SK-N-SH treated with all-trans-retinoic acid at 6 μM for 48 hours (cell line): ENCODE data around the gene GPR137B.

Experiments
- ATAC-seq: fragments of 200-7000 bp; cut with Tn5 transposase; 3 replicates; pipeline ENCODE4 v1.9.1; 2020; ENCODE audit warnings: mild to moderate bottlenecking, moderate library complexity
- ARNTL ChIP-seq: fragments of 450-650 bp; formaldehyde crosslinking; IDR thresholded peaks from 2 replicates; pipeline ENCODE4 v1.5.0; 2020; ENCODE audit warnings: low read depth, mild to moderate bottlenecking, moderate library complexity, borderline replicate concordance
- BACH2 ChIP-seq: fragments of 250-450 bp; sonication (Bioruptor Pico); IDR thresholded peaks from 2 replicates; pipeline ENCODE4 v1.9.0; 2021; ENCODE audit warnings: mild to moderate bottlenecking, borderline replicate concordance
- CSDC2 ChIP-seq: fragments of 250-450 bp; sonication (Bioruptor Pico); IDR thresholded peaks from 2 replicates; pipeline ENCODE4 v1.5.0; 2020; ENCODE audit warnings: mild to moderate bottlenecking, moderate library complexity
- ESRRG ChIP-seq: fragments of 250-450 bp; sonication (Bioruptor Pico); IDR thresholded peaks from 2 replicates; pipeline ENCODE4 v1.6.1; 2021; ENCODE audit warnings: mild to moderate bottlenecking
- GLIS3 ChIP-seq: fragments of 250-450 bp; sonication (Bioruptor Pico); IDR thresholded peaks from 2 replicates; pipeline ENCODE4 v1.5.0; 2020; ENCODE audit warnings: mild to moderate bottlenecking, moderate library complexity
- ISL1 ChIP-seq: fragments of 250-450 bp; sonication (Bioruptor Pico); IDR thresholded peaks from 2 replicates; pipeline ENCODE4 v2.1.2; 2022; ENCODE audit warnings: mild to moderate bottlenecking, moderate library complexity
- OSR1 ChIP-seq: fragments of 250-450 bp; sonication (Bioruptor Pico); IDR thresholded peaks from 2 replicates; pipeline ENCODE4 v1.8.0; 2022; ENCODE audit warnings: moderate library complexity, mild to moderate bottlenecking, inconsistent platforms
- PPARA ChIP-seq: fragments of 250-450 bp; sonication (Bioruptor Pico); IDR thresholded peaks from 2 replicates; pipeline ENCODE4 v1.5.0; 2020; ENCODE audit warnings: mild to moderate bottlenecking, borderline replicate concordance
- RARB ChIP-seq: fragments of 250-450 bp; sonication (Bioruptor Pico); IDR thresholded peaks from 2 replicates; pipeline ENCODE4 v1.8.0; 2021; ENCODE audit warnings: mild to moderate bottlenecking, moderate library complexity
- SNAI2 ChIP-seq: fragments of 250-450 bp; sonication (Bioruptor Pico); IDR thresholded peaks from 2 replicates; pipeline ENCODE4 v1.5.0; 2020; ENCODE audit warnings: mild to moderate bottlenecking, moderate library complexity
- TOX ChIP-seq: fragments of 250-450 bp; sonication (Bioruptor Pico); IDR thresholded peaks from 2 replicates; pipeline ENCODE4 v1.8.0; 2021; ENCODE audit warnings: mild to moderate bottlenecking, moderate library complexity, borderline replicate concordance
- ZC3H10 ChIP-seq: fragments of 250-450 bp; sonication (Bioruptor Pico); IDR thresholded peaks from 2 replicates; pipeline ENCODE4 v1.5.1; 2021; ENCODE audit warnings: mild to moderate bottlenecking, moderate library complexity
- ZNF565 ChIP-seq: fragments of 450-650 bp; formaldehyde crosslinking; conservative IDR thresholded peaks from 2 replicates; pipeline ENCODE4 v1.5.0; 2020; ENCODE audit warnings: low read depth, mild to moderate bottlenecking, moderate library complexity
- ZNF70 ChIP-seq: fragments of 450-650 bp; formaldehyde crosslinking; IDR thresholded peaks from 2 replicates; pipeline ENCODE4 v1.5.0; 2020; ENCODE audit warnings: mild to moderate bottlenecking, moderate library complexity
- ZNF8 ChIP-seq: fragments of 450-650 bp; formaldehyde crosslinking; IDR thresholded peaks from 2 replicates; pipeline ENCODE4 v1.5.0; 2020; ENCODE audit warnings: mild to moderate bottlenecking, moderate library complexity
- TF ChIP-seq, protein P1 (sequence below): fragments of 250-450 bp; sonication (Bioruptor Pico); IDR thresholded peaks from 2 replicates; pipeline ENCODE4 v1.8.0; 2021; ENCODE audit warnings: low read depth, mild to moderate bottlenecking, moderate library complexity, borderline replicate concordance
- TF ChIP-seq, protein P2 (sequence below): fragments of 250-450 bp; sonication (Bioruptor Pico); IDR thresholded peaks from 2 replicates; pipeline ENCODE4 v1.5.1; 2021; ENCODE audit warnings: mild to moderate bottlenecking, moderate library complexity
- TF ChIP-seq, protein P3 (sequence below): fragments of 250-450 bp; sonication (Bioruptor Pico); IDR thresholded peaks from 2 replicates; pipeline ENCODE4 v1.8.0; 2020; ENCODE audit warnings: mild to moderate bottlenecking, moderate library complexity, borderline replicate concordance
- TF ChIP-seq, protein P4 (sequence below): fragments of 250-450 bp; sonication (Bioruptor Pico); IDR thresholded peaks from 2 replicates; pipeline ENCODE4 v1.5.0; 2020; ENCODE audit warnings: mild to moderate bottlenecking, moderate library complexity

GPR137B gene

GRCh38 chr1:236176337-236177336, 34.3 kb downstream of the GPR137B start:
- ATAC-seq, result no peak
- no peak for TF ChIP-seq OSR1 (CRISPR knock-in tag)
- no peak for TF ChIP-seq PPARA (CRISPR knock-in tag)
- no peak for TF ChIP-seq SNAI2 (CRISPR knock-in tag)
- TF ChIP-seq, protein P1, sequence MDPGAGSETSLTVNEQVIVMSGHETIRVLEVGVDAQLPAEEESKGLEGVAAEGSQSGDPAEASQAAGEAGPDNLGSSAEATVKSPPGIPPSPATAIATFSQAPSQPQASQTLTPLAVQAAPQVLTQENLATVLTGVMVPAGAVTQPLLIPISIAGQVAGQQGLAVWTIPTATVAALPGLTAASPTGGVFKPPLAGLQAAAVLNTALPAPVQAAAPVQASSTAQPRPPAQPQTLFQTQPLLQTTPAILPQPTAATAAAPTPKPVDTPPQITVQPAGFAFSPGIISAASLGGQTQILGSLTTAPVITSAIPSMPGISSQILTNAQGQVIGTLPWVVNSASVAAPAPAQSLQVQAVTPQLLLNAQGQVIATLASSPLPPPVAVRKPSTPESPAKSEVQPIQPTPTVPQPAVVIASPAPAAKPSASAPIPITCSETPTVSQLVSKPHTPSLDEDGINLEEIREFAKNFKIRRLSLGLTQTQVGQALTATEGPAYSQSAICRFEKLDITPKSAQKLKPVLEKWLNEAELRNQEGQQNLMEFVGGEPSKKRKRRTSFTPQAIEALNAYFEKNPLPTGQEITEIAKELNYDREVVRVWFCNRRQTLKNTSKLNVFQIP, result no peak
- TF ChIP-seq ISL1 (CRISPR knock-in tag), result no peak

GRCh38 chr1:236179634-236180033, 37.3 kb downstream of the GPR137B start:
- TF ChIP-seq, protein P2, sequence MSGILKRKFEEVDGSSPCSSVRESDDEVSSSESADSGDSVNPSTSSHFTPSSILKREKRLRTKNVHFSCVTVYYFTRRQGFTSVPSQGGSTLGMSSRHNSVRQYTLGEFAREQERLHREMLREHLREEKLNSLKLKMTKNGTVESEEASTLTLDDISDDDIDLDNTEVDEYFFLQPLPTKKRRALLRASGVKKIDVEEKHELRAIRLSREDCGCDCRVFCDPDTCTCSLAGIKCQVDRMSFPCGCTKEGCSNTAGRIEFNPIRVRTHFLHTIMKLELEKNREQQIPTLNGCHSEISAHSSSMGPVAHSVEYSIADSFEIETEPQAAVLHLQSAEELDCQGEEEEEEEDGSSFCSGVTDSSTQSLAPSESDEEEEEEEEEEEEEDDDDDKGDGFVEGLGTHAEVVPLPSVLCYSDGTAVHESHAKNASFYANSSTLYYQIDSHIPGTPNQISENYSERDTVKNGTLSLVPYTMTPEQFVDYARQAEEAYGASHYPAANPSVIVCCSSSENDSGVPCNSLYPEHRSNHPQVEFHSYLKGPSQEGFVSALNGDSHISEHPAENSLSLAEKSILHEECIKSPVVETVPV (CRISPR knock-in tag), result no peak
- no peak for TF ChIP-seq BACH2 (CRISPR knock-in tag)
- no peak for TF ChIP-seq ZNF8 (CRISPR knock-in tag)
- TF ChIP-seq ZC3H10 (CRISPR knock-in tag), result no peak
- TF ChIP-seq RARB (CRISPR knock-in tag), result no peak
- no peak for TF ChIP-seq ZNF565 (CRISPR knock-in tag)
- no peak for TF ChIP-seq CSDC2 (CRISPR knock-in tag)
- TF ChIP-seq GLIS3 (CRISPR knock-in tag), result no peak
- TF ChIP-seq, protein P3, sequence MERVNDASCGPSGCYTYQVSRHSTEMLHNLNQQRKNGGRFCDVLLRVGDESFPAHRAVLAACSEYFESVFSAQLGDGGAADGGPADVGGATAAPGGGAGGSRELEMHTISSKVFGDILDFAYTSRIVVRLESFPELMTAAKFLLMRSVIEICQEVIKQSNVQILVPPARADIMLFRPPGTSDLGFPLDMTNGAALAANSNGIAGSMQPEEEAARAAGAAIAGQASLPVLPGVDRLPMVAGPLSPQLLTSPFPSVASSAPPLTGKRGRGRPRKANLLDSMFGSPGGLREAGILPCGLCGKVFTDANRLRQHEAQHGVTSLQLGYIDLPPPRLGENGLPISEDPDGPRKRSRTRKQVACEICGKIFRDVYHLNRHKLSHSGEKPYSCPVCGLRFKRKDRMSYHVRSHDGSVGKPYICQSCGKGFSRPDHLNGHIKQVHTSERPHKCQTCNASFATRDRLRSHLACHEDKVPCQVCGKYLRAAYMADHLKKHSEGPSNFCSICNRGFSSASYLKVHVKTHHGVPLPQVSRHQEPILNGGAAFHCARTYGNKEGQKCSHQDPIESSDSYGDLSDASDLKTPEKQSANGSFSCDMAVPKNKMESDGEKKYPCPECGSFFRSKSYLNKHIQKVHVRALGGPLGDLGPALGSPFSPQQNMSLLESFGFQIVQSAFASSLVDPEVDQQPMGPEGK (CRISPR knock-in tag), result no peak
- TF ChIP-seq ARNTL (CRISPR knock-in tag), result no peak
- no peak for TF ChIP-seq TOX (CRISPR knock-in tag)
- no peak for TF ChIP-seq ZNF70 (CRISPR knock-in tag)
- TF ChIP-seq, protein P1, result no peak
- no peak for TF ChIP-seq OSR1 (CRISPR knock-in tag)
- TF ChIP-seq ISL1 (CRISPR knock-in tag), result no peak
- TF ChIP-seq, protein P4, sequence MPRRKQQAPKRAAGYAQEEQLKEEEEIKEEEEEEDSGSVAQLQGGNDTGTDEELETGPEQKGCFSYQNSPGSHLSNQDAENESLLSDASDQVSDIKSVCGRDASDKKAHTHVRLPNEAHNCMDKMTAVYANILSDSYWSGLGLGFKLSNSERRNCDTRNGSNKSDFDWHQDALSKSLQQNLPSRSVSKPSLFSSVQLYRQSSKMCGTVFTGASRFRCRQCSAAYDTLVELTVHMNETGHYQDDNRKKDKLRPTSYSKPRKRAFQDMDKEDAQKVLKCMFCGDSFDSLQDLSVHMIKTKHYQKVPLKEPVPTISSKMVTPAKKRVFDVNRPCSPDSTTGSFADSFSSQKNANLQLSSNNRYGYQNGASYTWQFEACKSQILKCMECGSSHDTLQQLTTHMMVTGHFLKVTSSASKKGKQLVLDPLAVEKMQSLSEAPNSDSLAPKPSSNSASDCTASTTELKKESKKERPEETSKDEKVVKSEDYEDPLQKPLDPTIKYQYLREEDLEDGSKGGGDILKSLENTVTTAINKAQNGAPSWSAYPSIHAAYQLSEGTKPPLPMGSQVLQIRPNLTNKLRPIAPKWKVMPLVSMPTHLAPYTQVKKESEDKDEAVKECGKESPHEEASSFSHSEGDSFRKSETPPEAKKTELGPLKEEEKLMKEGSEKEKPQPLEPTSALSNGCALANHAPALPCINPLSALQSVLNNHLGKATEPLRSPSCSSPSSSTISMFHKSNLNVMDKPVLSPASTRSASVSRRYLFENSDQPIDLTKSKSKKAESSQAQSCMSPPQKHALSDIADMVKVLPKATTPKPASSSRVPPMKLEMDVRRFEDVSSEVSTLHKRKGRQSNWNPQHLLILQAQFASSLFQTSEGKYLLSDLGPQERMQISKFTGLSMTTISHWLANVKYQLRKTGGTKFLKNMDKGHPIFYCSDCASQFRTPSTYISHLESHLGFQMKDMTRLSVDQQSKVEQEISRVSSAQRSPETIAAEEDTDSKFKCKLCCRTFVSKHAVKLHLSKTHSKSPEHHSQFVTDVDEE (CRISPR knock-in tag), result no peak
- no peak for ATAC-seq

- ATAC-seq, result peak; percentile 70
- TF ChIP-seq, protein P2 (CRISPR knock-in tag), result no peak
- TF ChIP-seq BACH2 (CRISPR knock-in tag) (no peak), TOX (CRISPR knock-in tag) (no peak), GLIS3 (CRISPR knock-in tag) (no peak), OSR1 (CRISPR knock-in tag) (no peak), ESRRG (CRISPR knock-in tag) (no peak)
Measured at GRCh38 chr1:236181059-236181458, 38.7 kb downstream of the GPR137B start.
